Measurements from ENCODE around the gene PDSS1. TPM values are rescaled to one million over a fixed set of nuclear protein-coding genes. Genes with fewer than 3 reads are reported as not detected.

The PDSS1 gene
- total and polyA plus RNA-seq, 2 of the 13 experiments (the other 11 are each of a cell fraction or from before 2014, with no cell fraction given): 18.7 to 19.3 TPM

GRCh38 chr10:26697163-26697921 lies at the start of gene PDSS1 (continued):
- no peak for TF ChIP-seq ZNF276 (CRISPR knock-in tag; IDR thresholded peaks at IDR 0.05; ENCODE audit: low read depth)
- TF ChIP-seq ZNF367 (CRISPR knock-in tag; IDR thresholded peaks at IDR 0.05; ENCODE audit: borderline replicate concordance): no peak
- TF ChIP-seq KDM6A (CRISPR knock-in tag; IDR thresholded peaks at IDR 0.05; ENCODE audit: low read depth): no peak
- TF ChIP-seq SOX5 (CRISPR knock-in tag; IDR thresholded peaks at IDR 0.05; ENCODE audit: borderline replicate concordance): no peak
- TF ChIP-seq ZBTB34 (CRISPR knock-in tag; IDR thresholded peaks at IDR 0.05): 0 out of 2 replicates have a peak, but pooled peaks have one; percentile 12
- TF ChIP-seq ZNF24 (IDR thresholded peaks at IDR 0.05): no peak
- peak; percentile 68; the same call in 1 of the 2 replicates for TF ChIP-seq ELF3 (CRISPR knock-in tag; IDR thresholded peaks at IDR 0.05)
- peak; percentile 90 for TF ChIP-seq SAP130 (CRISPR knock-in tag; IDR thresholded peaks at IDR 0.05; ENCODE audit: low read depth)
- no peak for TF ChIP-seq ZNF256 (CRISPR knock-in tag; conservative IDR thresholded peaks at IDR 0.05)
- TF ChIP-seq RCOR2 (CRISPR knock-in tag; IDR thresholded peaks at IDR 0.05): no peak
- TF ChIP-seq THRA (CRISPR knock-in tag; IDR thresholded peaks at IDR 0.05; ENCODE audit: borderline replicate concordance): peak; percentile 72
- no peak for TF ChIP-seq ZBTB1 (CRISPR knock-in tag; IDR thresholded peaks at IDR 0.05; ENCODE audit: borderline replicate concordance)
- 0 out of 2 replicates have a peak, but pooled peaks have one; percentile 28 for TF ChIP-seq SIN3B (IDR thresholded peaks at IDR 0.05; ENCODE audit: low read length)
- TF ChIP-seq ETV6 (CRISPR knock-in tag; conservative IDR thresholded peaks at IDR 0.05): peak; percentile 57; the same call in 1 of the 2 replicates
- TF ChIP-seq HOXD1 (CRISPR knock-in tag; IDR thresholded peaks at IDR 0.05): no peak
- no peak for TF ChIP-seq SSRP1 (CRISPR knock-in tag; IDR thresholded peaks at IDR 0.05)
- no peak for TF ChIP-seq ZNF44 (CRISPR knock-in tag; IDR thresholded peaks at IDR 0.05)
- TF ChIP-seq ZNF615 (CRISPR knock-in tag; IDR thresholded peaks at IDR 0.05; ENCODE audit: borderline replicate concordance): no peak
- TF ChIP-seq ZNF503 (CRISPR knock-in tag; IDR thresholded peaks at IDR 0.05): no peak
- no peak; the same call in 1 of the 2 replicates for TF ChIP-seq TOPORS (CRISPR knock-in tag; IDR thresholded peaks at IDR 0.05)
- TF ChIP-seq ZNF749 (CRISPR knock-in tag; IDR thresholded peaks at IDR 0.05; ENCODE audit: borderline replicate concordance): no peak
- no peak for TF ChIP-seq MNT (IDR thresholded peaks at IDR 0.05)
- TF ChIP-seq HOXA9 (CRISPR knock-in tag; IDR thresholded peaks at IDR 0.05; ENCODE audit: borderline replicate concordance): no peak

Measured in HepG2 (cell line).